Measurements from ENCODE around the gene ATP1A3.

The ATP1A3 gene

DNA sequence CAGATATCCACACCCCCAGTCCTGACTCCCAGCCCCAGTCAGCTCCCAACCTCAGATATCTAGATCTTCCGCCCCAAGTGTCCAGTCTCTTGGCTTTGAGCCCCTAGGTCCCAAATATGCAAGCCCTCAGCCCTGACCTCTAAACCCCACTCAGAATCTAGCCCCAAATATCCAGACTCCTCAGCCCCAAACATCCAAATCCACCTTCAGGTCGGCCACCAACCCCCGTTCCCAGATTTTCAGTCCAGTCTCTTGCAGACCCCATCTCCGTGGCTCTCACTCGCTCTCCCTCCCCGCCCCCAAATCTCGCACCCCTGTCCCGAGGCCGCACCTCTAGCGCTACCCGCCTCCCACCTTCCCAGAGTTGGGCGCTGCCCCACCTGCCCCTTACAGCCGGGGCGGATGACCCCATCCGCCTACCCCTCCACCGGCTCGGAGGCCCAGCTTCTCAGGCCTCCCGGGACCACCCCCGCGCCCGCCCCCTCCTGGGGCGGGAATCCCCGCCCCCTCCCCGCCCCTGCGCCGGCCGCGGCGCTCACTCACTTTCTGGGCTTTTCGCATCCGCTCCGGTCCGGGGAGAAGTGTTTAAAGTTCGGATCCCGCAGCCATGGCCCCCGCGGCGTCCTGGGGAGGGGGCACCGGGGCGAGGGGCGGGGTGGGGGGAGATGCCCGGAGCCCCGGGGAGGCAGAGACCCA is 66.4 kb downstream of the ATP1A3 start:
- DNase-seq, result no peak

DNA sequence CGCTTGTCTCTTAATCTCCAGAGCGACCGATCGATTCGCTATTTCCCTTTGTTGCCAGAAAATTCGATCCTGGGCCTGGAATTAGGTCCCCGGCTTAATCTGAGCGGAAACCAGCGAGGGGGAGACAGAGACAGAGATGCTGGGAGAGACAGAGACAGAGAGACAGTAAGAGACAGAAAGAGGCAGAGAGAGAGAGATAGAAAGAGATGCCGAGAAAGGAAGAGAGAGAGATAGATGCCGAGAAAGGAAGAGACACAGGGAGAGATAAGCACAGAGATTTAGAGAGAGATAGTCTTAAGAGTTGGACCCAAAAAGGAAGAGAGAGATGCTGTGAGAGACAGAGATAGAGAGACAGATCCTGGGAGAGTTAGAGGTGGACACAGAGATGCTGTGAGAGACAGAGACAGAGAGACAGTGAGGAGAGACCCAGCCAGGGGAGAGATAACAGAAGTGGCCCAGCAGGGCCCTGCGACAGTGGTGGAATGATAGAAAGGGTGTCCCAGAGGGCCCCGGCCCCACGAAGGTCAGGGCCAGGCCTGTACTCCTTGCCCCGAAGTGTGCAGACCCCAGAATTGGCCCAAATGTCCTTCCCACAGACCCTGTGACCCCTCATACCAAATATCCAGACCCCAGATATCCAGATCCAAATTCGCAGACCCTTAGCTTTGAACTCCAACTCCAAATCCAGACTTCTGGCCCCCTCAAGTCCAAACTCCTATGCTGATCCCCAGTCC is 67.1 kb downstream of the ATP1A3 start:
- DNase-seq, result no peak

DNA sequence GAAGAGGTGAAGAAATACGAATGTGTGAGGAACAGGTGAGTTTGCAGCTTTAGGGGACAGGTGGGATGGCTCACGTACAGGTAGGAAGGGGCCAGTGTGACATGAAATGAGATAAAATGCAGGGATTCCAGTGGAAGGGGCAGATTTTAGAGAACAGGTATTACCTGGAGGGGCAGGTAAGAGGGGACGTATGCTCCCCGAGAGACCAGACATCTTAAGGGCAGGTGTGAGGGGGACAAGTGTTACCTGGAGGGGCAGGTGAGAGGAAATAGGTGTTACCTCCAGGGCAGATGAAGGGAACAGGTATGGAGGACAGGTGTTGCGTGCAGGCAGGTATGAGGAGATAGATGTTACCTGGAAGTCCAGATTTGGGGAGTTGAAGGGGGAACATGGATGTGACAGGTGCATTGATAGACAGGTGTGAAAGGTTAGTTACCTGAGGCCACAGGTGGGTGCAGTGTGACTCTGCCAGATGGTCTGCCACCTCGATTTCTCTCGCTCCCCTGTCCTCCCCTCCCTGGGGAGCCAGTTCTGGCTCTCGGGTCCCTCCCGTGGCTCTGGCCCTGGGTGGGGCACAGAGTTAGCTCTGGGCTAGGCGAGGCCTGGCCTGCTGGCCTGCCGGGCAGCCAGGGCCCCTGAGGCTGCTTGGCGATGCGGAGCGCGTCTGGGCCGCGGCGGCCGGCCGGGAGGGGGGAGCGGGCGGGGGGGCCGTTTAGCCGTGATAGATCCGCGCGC is 67.8 kb downstream of the ATP1A3 start:
- DNase-seq, result no peak

DNA sequence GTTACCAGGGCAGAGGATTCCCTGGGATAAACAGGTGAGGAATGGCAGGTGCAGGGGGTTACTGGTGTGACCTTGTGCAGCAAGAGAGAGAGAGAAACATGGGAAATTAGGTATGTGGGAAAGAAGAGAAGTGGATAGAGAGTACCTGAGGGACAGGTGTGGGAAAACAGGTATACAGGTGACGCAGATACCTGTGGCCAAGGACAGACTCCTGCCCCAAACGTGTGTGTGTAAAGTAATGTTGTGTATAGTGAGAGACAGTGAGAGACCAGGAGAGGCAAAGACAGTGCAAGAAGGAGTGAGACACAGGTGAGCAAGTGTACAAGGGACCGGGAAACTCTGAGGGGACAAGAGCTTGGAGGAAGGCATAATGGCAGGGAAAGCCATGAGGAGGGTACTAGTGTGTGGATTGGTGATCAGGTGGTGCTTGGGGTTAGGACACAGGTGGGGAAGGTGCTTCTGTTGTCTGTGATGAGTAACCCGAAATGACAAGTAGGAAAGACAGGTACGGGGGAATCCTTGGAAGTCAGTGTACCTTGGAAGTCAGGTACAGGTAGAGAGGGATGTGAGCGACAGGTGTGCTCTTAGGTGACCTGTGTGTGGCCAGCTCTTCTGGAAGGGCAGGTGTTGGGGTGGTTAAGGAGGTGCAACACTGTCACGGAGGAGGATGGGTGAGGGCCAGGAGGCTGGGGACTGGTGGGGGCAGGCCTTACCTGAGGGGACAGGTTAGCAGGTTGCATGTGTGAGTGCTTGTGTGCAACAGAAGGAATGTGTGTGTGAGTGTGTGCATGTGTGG is 68.6 kb downstream of the ATP1A3 start:
- no peak for DNase-seq

DNA sequence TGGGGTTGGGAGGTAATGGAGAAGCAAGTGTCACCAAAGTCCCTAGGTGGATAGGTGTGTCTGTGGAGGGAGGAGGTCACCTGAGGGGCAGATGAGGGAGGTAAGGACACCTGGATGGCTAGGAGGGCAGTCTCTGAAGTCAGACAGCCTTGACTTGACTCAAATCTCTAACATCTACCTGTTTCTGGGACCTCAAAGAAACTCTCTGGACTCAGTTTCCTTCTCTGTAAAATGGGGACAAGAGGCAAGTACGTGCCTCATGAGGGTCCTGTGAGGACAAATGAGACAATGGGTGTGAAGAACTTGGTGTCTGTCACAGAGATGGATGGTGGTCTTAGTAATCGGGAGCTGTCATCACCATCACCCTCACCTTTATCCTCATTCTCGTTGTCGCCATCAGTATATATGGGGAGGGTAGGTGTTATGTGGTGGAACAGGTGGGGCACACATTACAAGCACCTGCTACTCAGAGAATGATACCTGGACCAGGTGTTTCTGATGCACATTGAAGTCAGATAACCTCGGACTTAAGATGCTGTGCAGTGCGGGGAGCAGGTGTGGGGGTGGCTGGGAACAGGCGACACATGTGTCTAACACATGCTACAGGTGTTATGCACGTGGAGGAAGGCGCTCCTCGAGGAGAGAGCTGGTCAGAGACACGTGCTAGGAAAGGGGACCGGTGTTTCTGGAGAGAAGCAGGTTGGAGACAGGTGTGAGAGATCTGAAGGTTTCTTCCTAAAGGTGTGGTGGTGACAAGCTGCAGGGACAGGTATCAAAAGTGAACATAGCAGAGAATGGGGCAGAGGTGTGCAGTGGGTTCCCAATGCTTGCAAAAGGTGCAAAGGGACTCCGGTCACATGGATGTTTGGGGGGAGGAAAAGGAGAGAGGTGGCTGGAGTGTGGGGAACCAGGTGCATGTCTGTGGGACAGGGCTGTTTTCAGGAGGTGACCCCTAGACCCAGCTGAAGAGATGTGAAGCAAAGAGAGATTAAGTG is 69.6 kb downstream of the ATP1A3 start:
- no peak for DNase-seq

DNA sequence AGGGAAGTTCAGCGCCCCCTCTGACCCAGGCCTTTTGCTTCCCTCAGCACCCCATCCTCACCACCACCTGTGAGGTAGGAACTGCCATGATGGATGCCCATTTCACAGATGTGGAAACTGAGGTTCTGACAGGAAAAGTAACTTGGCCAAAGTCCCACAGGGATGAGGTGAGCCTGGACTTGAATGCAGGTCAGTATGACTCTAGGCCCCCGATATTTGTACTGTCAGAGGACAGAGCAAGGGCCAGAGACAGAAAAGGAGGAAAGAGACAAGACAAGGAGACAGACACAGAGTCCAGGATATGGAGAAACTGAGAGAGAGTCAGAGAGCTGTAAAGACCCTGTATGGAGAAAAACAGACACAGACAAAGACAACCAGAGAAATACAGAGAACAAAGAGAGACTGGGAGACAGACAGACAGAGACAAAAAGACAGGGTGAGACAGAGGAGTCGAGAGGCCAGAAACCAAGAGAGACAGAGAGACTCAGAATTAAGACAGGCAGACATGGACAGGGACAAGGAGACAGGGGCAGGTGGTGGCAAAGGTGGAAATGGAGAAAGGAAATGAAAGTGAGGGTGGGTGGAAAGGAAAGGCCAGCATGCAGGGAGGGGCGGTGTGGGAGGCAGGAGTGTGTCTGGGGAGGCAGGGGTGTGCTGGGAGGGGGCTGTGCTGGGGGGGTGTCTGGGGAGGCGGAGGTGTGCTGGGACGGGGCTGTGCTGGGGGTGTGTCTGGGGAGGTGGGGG is 70.8 kb downstream of the ATP1A3 start:
- no peak for DNase-seq

DNA sequence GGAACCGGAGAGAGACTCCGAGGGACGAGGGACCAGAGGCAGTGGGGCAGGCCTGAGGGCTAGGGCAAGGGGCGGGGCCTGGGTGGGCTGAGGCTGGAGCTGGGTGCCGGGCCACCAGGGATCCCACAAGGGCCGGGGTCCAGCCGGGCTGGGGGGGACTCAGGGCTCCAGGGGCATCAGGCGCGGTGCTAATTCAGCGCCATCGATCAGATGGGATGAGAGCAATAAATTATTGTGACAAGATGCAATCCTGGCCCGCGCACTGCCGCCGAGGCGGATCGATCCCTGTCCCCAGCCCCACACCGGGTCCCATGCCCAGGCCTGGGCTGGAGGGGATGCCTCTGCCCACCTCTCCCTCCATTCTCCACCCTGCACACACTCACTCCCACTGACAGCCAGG is 71.4 kb downstream of the ATP1A3 start:
- DNase-seq, result no peak

DNA sequence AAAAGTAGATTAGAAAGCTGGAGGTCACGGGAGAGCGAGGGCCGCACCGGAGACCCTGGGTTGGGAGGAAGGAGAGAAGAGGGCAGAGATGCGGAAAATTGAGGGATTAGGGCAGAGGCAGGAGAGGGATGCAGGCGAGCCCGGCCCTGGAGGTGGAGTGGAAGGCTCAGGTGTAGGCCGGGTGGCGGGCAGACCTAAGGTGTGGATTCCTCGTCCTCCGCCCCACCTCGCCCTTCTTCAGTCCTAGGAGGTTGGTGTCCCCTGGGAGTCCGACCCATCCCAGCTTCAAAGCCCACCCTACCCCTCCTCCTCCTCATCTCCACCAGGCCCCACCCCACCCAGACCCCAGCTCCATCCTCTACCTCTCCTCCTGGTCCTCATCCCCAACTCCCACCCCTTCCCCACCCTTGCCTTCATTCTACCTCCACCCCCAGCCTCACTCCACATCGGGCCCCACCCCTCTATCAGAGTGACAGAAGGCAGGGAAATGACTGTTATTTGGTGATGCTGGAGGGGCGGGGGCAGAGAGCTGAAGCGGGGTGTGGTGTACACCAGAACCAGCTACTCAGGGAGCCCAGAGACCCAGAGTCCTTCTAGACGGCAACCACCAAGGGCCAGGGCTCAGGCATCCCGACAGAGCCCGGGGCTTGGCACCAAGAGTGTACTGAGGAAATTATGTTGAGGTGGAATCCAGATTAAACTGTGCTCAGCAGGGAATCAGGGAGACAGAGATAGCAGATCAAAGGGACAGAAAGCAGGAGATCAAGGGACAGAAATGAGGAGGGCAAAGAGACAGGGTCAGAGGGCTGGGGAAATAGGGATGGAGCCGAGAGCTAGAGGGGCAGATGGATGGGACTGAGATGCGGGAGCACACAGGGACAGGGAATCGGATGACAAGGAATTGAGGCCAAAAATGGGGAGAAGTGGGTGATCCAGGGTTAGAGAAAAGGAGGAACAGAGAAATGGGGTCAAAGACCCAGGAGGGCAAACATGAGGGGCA is 72.2 kb downstream of the ATP1A3 start:
- DNase-seq, result no peak

DNA sequence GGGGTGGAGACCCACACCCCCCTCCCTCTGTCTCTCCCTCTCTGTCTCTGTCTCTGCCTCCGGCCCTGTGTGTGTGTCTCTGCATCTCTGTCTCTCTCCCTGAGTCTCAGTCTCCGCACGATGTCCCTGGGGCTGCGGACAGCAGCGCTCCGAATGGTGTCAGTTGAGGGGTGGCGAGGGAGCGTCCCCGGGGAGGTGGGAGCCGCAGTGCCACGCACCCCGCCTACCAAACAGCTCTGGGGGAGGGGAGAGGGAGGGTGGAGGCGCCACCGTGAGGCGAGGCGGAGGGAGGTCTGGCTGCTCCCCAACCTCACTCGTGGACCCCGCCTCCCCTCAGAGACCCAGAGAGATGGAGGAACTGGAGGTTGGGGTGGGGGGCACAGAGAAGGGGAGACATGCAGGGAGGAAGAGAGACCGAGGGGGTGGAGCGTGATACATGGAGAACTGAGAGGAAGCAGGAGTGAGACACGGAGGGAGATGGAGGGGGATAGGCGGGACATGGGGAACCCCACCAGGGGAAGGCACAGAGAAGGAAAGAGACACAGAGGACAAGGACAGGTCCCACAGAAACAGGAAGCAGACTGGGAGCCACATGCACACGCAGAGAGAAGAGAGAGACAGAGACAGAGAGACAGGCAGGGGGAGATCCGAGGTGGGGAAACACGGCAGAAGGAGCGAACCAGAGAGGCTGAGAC is 73.0 kb downstream of the ATP1A3 start:
- DNase-seq, result no peak

DNA sequence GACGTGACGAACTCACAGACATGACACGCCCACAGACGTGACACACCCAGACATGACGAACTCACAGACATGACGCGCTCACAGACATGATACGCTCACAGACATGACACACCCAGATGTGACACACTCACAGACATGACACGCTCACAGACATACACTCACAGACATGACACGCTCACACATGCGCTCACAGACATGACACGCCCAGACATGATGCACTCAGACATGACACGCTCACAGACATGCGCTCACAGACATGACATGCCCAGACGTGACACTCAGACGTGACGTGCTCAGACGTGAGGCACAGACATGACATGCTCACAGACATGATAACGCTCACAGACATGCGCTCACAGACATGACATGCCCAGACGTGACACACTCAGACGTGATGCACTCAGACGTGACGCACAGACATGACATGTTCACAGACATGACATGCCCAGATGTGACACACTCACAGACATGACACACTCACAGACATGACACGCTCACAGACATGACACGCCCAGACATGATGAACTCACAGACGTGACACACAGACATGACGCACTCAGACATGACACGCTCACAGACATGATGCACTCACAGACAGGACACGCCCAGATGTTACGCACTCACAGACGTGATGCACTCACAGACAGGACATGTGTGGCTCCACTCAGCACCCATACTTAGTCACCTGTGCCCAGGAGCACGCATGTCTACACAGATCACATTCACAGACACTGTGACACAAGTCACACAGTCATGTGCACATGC is 73.9 kb downstream of the ATP1A3 start:
- no peak for DNase-seq

DNA sequence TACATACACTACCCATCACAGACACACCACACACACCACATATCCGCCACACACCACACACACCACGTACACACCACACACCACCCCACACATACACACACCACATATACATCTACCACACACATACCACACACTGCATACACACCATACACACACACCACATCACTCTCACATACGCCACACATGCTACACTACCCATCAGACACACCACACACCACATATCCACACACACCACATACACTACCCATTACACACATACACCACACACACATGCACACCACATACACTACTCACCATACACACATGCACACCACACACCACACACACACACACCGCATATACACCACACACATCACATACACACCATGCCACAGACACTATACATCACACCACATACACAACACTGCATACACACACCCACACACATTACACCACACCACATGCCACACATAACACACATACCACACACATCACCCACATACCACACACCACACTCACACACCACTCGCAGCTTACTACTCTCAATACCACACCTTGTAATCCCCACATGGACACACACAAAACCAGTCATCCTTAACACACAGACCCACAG is 75.3 kb downstream of the ATP1A3 start:
- DNase-seq, result no peak

DNA sequence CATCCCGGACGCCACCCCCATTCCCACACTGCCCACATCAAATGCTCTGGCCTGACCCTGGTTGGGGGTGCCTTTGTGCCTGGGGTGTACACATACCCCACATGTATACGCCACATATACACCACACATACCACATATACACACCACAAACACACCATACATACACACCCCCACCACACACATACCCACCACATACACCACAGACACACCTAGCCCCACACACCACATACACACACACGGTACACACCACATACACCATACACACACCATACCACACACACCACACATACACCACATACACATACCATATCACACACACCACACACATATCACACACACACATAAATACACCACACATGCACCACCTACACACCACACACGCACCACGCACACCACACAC is 75.9 kb downstream of the ATP1A3 start:
- no peak for DNase-seq

DNA sequence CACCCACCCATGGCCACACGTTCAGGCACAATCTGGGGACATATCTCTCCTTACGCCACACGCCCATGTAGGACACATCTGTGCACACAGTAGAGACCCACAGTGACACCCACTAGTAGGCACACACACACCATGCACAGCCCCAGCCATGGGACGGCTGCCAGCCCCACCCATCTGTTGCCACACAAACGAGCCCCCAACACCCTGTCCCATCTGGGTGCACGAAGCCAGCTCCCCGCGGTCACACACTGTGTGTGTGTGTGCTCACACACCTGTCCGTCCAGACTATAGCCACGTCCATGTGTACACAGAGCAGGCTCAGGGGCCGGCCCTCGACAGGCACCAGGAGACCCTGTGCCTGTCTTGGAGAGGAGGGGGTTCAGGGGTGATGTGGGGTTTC is 76.4 kb downstream of the ATP1A3 start:
- DNase-seq, result no peak
